ENCODE measurements around the gene POU5F2.

Gene POU5F2

GRCh38 chr5:93741136-93741811, at the start of gene POU5F2:
Gene POU5F2 (minus strand): TSS chr5:93741600. CDS start chr5:93741563, 37 bp downstream.
- no peak for DNase-seq

GRCh38 chr5:93790401-93790800, 49.0 kb upstream of the POU5F2 start:
- no peak for DNase-seq

GRCh38 chr5:93789173-93790067, 48.0 kb upstream of the POU5F2 start:
- DNase-seq: no peak

GRCh38 chr5:93787598-93787997, 46.2 kb upstream of the POU5F2 start:
- no peak for DNase-seq

GRCh38 chr5:93785475-93785874, 44.1 kb upstream of the POU5F2 start:
- DNase-seq: no peak

- no peak for DNase-seq
Measured at GRCh38 chr5:93782978-93783377, 41.6 kb upstream of the POU5F2 start.

- DNase-seq: no peak
Measured at GRCh38 chr5:93777620-93778019, 36.2 kb upstream of the POU5F2 start.

GRCh38 chr5:93756372-93756771, 15.0 kb upstream of the POU5F2 start:
- DNase-seq: no peak

- DNase-seq: no peak
Measured at GRCh38 chr5:93755716-93756115, 14.3 kb upstream of the POU5F2 start.

- DNase-seq: no peak
Measured at GRCh38 chr5:93748875-93749397, 7.5 kb upstream of the POU5F2 start.

- DNase-seq: no peak
Measured at GRCh38 chr5:93746406-93747056, 5.1 kb upstream of the POU5F2 start.

GRCh38 chr5:93736284-93736683, 5.1 kb downstream of the POU5F2 start:
- DNase-seq: no peak

GRCh38 chr5:93735378-93735777, 6.0 kb downstream of the POU5F2 start:
- no peak for DNase-seq

- no peak for DNase-seq
Measured at GRCh38 chr5:93731987-93732386, 9.4 kb downstream of the POU5F2 start.

- no peak for DNase-seq
Measured at GRCh38 chr5:93726595-93726994, 14.8 kb downstream of the POU5F2 start.

GRCh38 chr5:93724791-93725190, 16.6 kb downstream of the POU5F2 start:
- no peak for DNase-seq

GRCh38 chr5:93723681-93724080, 17.7 kb downstream of the POU5F2 start:
- no peak for DNase-seq

- peak; percentile 8 for DNase-seq
Measured at GRCh38 chr5:93723005-93723404, 18.4 kb downstream of the POU5F2 start.

GRCh38 chr5:93722588-93722987, 18.8 kb downstream of the POU5F2 start:
- DNase-seq: no peak

- DNase-seq: no peak
Measured at GRCh38 chr5:93721511-93721910, 19.9 kb downstream of the POU5F2 start.

GRCh38 chr5:93721071-93721470, 20.3 kb downstream of the POU5F2 start:
- DNase-seq: no peak

GRCh38 chr5:93717162-93717561, 24.2 kb downstream of the POU5F2 start:
- peak; percentile 57 for DNase-seq

GRCh38 chr5:93716453-93716852, 24.9 kb downstream of the POU5F2 start:
- no peak for DNase-seq

Data from RPMI8226 (cell line).